GM12878 (cell line): Measurements from ENCODE around the gene CKLF. TPM values are rescaled to one million over a fixed set of nuclear protein-coding genes. Genes with fewer than 3 reads are reported as not detected.
A peak's percentile ranks its signal among the peaks of the same experiment; 100 is the strongest.

Source experiments
- ATAC-seq: fragments of 200-7000 bp; cut with Tn5 transposase; 3 replicates; pipeline ENCODE4 v1.9.1; 2020; ENCODE audit warnings: mild to moderate bottlenecking, moderate library complexity
- BruUV-seq: library from RNA; stranded (reverse); fragments of 400-500 nt; replicated peaks from 2 replicates; lab custom pipeline; 2021; lab: Mats Ljungman, UMichigan
- CTCF ChIA-PET: fragments of 300-600 bp; sonication (Branson Sonifier 250); formaldehyde crosslinking; extraction: SDS; loops from one replicate; lab custom pipeline; 2021; ENCODE audit warnings: inconsistent platforms; lab: Yijun Ruan, JAX
- POLR2A ChIA-PET: fragments of 350-600 bp; formaldehyde crosslinking; extraction: SDS; loops from one replicate; lab custom pipeline; 2021; ENCODE audit warnings: inconsistent platforms; lab: Charles Lee
- RAD21 ChIA-PET: fragments of 300-600 bp; sonication (Branson Sonifier 250); formaldehyde crosslinking; loops from one replicate; lab custom pipeline; 2023; ENCODE audit warnings: antibody characterized with exemption; ENCODE audit not compliant: unreplicated experiment; lab: Charles Lee
- SMC1A ChIA-PET: fragments of 300-600 bp; sonication (Branson Sonifier 250); formaldehyde crosslinking; loops from one replicate; lab custom pipeline; 2023; ENCODE audit not compliant: unreplicated experiment, uncharacterized antibody; lab: Charles Lee
- DNase-seq: peaks from one replicate; pipeline ENCODE4 v3.0.0-alpha.2; 2011; ENCODE audit warnings: low read depth, low spot score
- FAIRE-seq: peaks from 3 replicates; lab custom pipeline; 2011; peaks lifted over from hg19 to GRCh38; lab: Jason Lieb, UNC
- H2AFZ ChIP-seq: 2 replicates; pipeline ENCODE4 v1.6.0; 2011; ENCODE audit warnings: low read depth, low read length, control low read depth; ENCODE audit not compliant: control insufficient read depth
- H3K27ac ChIP-seq: 2 replicates; pipeline ENCODE4 v1.5.1; 2011; ENCODE audit warnings: control low read depth; ENCODE audit not compliant: control insufficient read depth, insufficient read depth
- H3K27me3 ChIP-seq, 2 experiments: replicated peaks in 1 of 2; 2 replicates each; pipeline versions ENCODE4 v1.6.0 to v1.6.1; 2011; ENCODE audit warnings: low read length in 1 of 2; ENCODE audit not compliant: control insufficient read depth in 2 of 2, insufficient read depth in 2 of 2
- H3K36me3 ChIP-seq, 2 experiments: 2 replicates each; pipeline ENCODE4 v1.5.1; 2011; ENCODE audit warnings: low read length in 1 of 2; ENCODE audit not compliant: control insufficient read depth in 2 of 2, insufficient read depth in 2 of 2
- H3K4me1 ChIP-seq: 2 replicates; pipeline ENCODE4 v1.6.1; 2011; ENCODE audit warnings: mild to moderate bottlenecking, low read length, moderate library complexity, mixed read lengths; ENCODE audit not compliant: control insufficient read depth, insufficient read depth
- H3K4me2 ChIP-seq: 2 replicates; pipeline ENCODE4 v1.6.0; 2011; ENCODE audit warnings: control low read depth; ENCODE audit not compliant: control insufficient read depth, insufficient read depth
- H3K4me3 ChIP-seq: fragments of 200-600 bp; sonication (generic); 2 replicates; pipeline ENCODE4 v1.5.1; 2016
- H3K79me2 ChIP-seq: 2 replicates; pipeline ENCODE4 v1.6.0; 2011; ENCODE audit warnings: low read length; ENCODE audit not compliant: control insufficient read depth, insufficient read depth
- H3K9ac ChIP-seq: 2 replicates; pipeline ENCODE4 v1.8.0; 2011; ENCODE audit warnings: low read length, control low read depth, mixed read lengths; ENCODE audit not compliant: control insufficient read depth, insufficient read depth
- H3K9me3 ChIP-seq: replicated peaks from 3 replicates; pipeline ENCODE4 v1.5.1; 2011; ENCODE audit warnings: mild to moderate bottlenecking, low read length; ENCODE audit not compliant: control insufficient read depth, insufficient read depth
- H4K20me1 ChIP-seq: 2 replicates; pipeline ENCODE4 v1.6.0; 2011; ENCODE audit not compliant: control insufficient read depth, insufficient read depth
- ATF7 ChIP-seq: fragments of 450-650 bp; IDR thresholded peaks from 2 replicates; pipeline ENCODE4 v1.6.1; 2016; ENCODE audit warnings: low read depth, mild to moderate bottlenecking
- BACH1 ChIP-seq: fragments of 450-650 bp; IDR thresholded peaks from 2 replicates; pipeline ENCODE4 v1.6.1; 2017; ENCODE audit warnings: mild to moderate bottlenecking, borderline replicate concordance
- CEBPB ChIP-seq, 2 experiments: fragments of 150-350 bp in 1 of 2; IDR thresholded peaks; 2 replicates each; pipeline ENCODE4 v1.6.1; 2012 to 2014; ENCODE audit warnings: low read depth in 2 of 2, low read length in 2 of 2, borderline replicate concordance in 1 of 2, inconsistent platforms in 1 of 2
- HDGF ChIP-seq: fragments of 450-650 bp; IDR thresholded peaks from 2 replicates; pipeline ENCODE4 v1.6.1; 2016; ENCODE audit warnings: antibody characterized with exemption
- KLF5 ChIP-seq: fragments of 450-650 bp; IDR thresholded peaks from 2 replicates; pipeline ENCODE4 v1.6.1; 2014; ENCODE audit warnings: mild to moderate bottlenecking; ENCODE audit not compliant: partially characterized antibody
- MXI1 ChIP-seq: fragments of 150-350 bp; IDR thresholded peaks from 2 replicates; pipeline ENCODE4 v1.6.1; 2011; ENCODE audit warnings: low read depth, mild to moderate bottlenecking, inconsistent platforms, low read length, improper control_type of control experiment
- NFXL1 ChIP-seq: fragments of 450-650 bp; IDR thresholded peaks from 2 replicates; pipeline ENCODE4 v1.6.1; 2017; ENCODE audit warnings: antibody characterized with exemption, mild to moderate bottlenecking, borderline replicate concordance
- RAD51 ChIP-seq: fragments of 450-650 bp; IDR thresholded peaks from 2 replicates; pipeline ENCODE4 v1.6.1; 2016; ENCODE audit warnings: moderate library complexity, mild to moderate bottlenecking, inconsistent platforms
- RB1 ChIP-seq: fragments of 450-650 bp; formaldehyde crosslinking; IDR thresholded peaks from 2 replicates; pipeline ENCODE4 v1.6.1; 2017; ENCODE audit warnings: mild to moderate bottlenecking, borderline replicate concordance
- RFX5 ChIP-seq: IDR thresholded peaks from 2 replicates; pipeline ENCODE4 v1.6.1; 2011; ENCODE audit warnings: low read depth, low read length, improper control_type of control experiment
- SREBF2 ChIP-seq: IDR thresholded peaks from 2 replicates; pipeline ENCODE4 v1.6.1; 2012; ENCODE audit warnings: mild to moderate bottlenecking, low read length
- STAT3 ChIP-seq: IDR thresholded peaks from 2 replicates; pipeline ENCODE4 v1.6.1; 2011; ENCODE audit warnings: low read depth, low read length, improper control_type of control experiment
- SUZ12 ChIP-seq: fragments of 200-600 bp; sonication (generic); IDR thresholded peaks from one replicate; pipeline ENCODE4 v1.6.1; 2018; ENCODE audit warnings: antibody characterized with exemption, mild to moderate bottlenecking; ENCODE audit not compliant: unreplicated experiment
- TAF1 ChIP-seq: IDR thresholded peaks from 2 replicates; pipeline ENCODE4 v1.6.1; 2011; ENCODE audit warnings: mild to moderate bottlenecking, low read depth, low read length, borderline replicate concordance
- YY1 ChIP-seq: IDR thresholded peaks from 2 replicates; pipeline ENCODE4 v1.6.1; 2011; ENCODE audit warnings: low read depth, mild to moderate bottlenecking, low read length
- ZNF24 ChIP-seq: fragments of 450-650 bp; IDR thresholded peaks from 2 replicates; pipeline ENCODE4 v1.6.1; 2017; ENCODE audit warnings: antibody characterized with exemption, mild to moderate bottlenecking
- WGBS: methylation state at CpG from one replicate; pipeline ENCODE4 v1.1.6; 2016; ENCODE audit warnings: low lambda C conversion rate; ENCODE audit not compliant: insufficient replicate concordance, insufficient coverage; ENCODE audit errors: missing lambda C conversion rate; 5-methylcytosine and 5-hydroxymethylcytosine counted together
- in situ Hi-C: fragments of 300-500 bp; cut with MboI; formaldehyde crosslinking; loops from 9 replicates; pipeline ENCODE4 v1.14.3; 2018; ENCODE audit warnings: mixed read lengths
- intact Hi-C: fragments of 100-400 bp; cut with micrococcal nuclease; formaldehyde crosslinking; loops from one replicate; pipeline ENCODE4 v1.14.2; 2022; ENCODE audit not compliant: unreplicated experiment
- polyA plus RNA-seq, 11 experiments: library from polyadenylated mRNA; depleted of rRNA in 4 of 11; unstranded in 6 of 11; stranded (reverse) in 5 of 11; fragments of >200 nt; fragmentation: Nextera tagmentation in 4 of 11; fragmentation: Illumina TruSeq in 1 of 11; extraction: Ambion mirVana in 4 of 11; extraction: Trizol in 1 of 11; gene quantifications; 1 replicate in 1 of 11; 2 replicates in 10 of 11; pipeline versions ENCODE4 v1.2.1 to v1.2.3, GENCODE V29; 2011 to 2016; ENCODE audit warnings: inconsistent platforms in 2 of 11, missing spikeins in 2 of 11, low read depth in 1 of 11
- total RNA-seq, 4 experiments: library from RNA; depleted of rRNA in 3 of 4; stranded (reverse); fragments of >200 nt in 3 of 4; fragmentation: Illumina TruSeq in 1 of 4; extraction: Trizol in 1 of 4; gene quantifications; 2 replicates each; pipeline versions ENCODE4 v1.2.1 to v1.2.3, GENCODE V29; 2013 to 2021
- TF ChIP-seq, protein P1 (sequence below): fragments of 450-650 bp; IDR thresholded peaks from 2 replicates; pipeline ENCODE4 v1.6.1; 2018; ENCODE audit warnings: mild to moderate bottlenecking, low read depth, moderate library complexity; ENCODE audit not compliant: partially characterized antibody

The CKLF gene
- total and polyA plus RNA-seq, 10 of the 15 experiments (the other 5 are each of a cell fraction or from before 2014, with no cell fraction given) = 40.8 to 193 (median 109) TPM

DNA sequence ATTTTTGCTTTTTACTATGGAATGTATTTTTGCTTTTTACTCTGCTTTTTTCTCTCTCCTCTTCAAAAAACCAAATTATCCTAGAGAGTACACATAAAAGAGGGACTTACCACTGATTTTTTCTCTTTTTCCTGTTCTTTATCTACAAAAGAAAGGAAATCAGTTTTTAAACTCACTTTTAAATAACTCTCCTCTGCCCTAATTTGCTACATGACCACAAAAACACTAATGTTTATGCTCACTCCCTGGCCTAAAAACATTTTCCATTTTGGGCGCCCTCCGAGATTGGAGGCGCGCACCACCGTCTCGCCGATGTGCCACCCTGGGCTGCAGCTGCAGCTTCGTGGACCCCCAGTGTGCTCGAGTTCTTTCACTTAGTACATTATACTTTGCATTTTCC is 3.5 kb upstream of the CKLF start (continued):
- no peak for TF ChIP-seq RAD51

DNA sequence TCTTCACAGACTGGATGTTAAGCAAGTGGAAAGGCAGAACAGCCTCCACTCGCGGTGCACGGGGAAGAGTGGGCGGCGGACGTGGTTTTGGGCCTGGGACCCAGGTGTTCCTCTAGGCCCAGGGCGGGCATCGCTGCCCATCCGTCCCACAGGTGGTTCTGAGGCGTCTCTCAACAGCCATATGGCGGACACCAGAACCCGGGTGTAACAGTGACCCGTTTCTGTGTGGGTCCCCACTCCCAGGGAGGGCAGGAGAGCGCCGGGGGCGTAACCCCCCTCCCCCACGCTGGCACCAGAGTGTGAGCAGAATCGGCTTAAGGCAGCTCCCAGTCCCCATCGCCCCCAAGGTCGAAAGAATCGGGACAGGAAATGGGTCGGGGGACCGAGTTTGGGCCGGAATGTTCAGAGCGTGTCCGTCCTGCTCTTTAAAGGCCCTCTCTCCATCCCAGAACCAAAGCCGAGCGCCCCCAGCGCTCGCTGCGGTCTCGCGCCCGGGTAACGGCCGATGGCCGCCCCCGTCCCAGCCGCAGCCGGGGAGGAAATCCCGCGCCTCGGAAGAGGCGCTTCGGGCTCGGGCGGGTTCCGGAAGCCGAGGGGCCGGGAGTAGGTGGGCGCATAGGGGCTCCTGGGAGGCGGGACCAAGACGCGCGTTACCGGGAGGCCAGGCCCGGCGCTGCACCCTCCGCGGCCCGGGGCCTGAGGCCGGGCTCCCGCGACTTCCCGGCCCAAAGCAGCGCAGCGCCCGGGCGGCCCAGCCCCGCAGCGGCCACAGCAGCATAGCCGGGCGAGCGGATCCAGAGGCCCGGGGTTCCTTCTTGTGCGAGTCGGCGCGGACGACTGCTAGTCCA is 2.9 kb upstream of the CKLF start, which contains the start of gene TK2:
TSS of gene TK2 (minus strand) at position 839 of the 848 bp plus-strand sequence. CDS start at position 778, 61 bp downstream.
- no peaks in the 10 kb centered on the region for H4K20me1 ChIP-seq
- ChIA-PET CTCF (interaction anchor here (0.6 to 4.9 kb wide), 4 partner anchors 11 to 26 kb away, joined by 3 to 35 read pairs (median 18); no protein-coding TSS in a partner anchor), RAD21 (no interaction called here), POLR2A (interaction anchor here (1.7 to 4.9 kb wide), 4 partner anchors 10 to 28 kb away, joined by 7 to 24 read pairs (median 20); no protein-coding TSS in a partner anchor), SMC1A (interaction anchor here (1.4 to 9.9 kb wide), 4 partner anchors 27 to 41 kb away, joined by 4 to 86 read pairs (median 10); no protein-coding TSS in a partner anchor)
- peaks cover 23% of the 10 kb centered on the region for H3K4me1 ChIP-seq
- DNase-seq (no peak), FAIRE-seq (no peak), ATAC-seq (peak; percentile 47)
- H3K36me3 ChIP-seq = no peaks in the 10 kb centered on the region
- 6% methylated on average over 55 of the region's 80 CpGs for WGBS
- H3K9me3 ChIP-seq = no peaks in the 10 kb centered on the region; the same call in 1 of the 3 replicates
- in situ Hi-C loops = loop anchor here (25.0 kb wide), 1 partner anchor 488 kb away; the partner anchor contains the start of gene CBFB
- peak within 1 kb of the TSS; percentile 52 for H3K9ac ChIP-seq
- peaks cover 4% of the 10 kb centered on the region; the same call in 1 of the 2 replicates for H3K79me2 ChIP-seq
- H3K27ac ChIP-seq = peak within 1 kb of the TSS; percentile 38; the same call in 1 of the 2 replicates
- BruUV-seq = TSS peak; percentile 49
- peak within 1 kb of the TSS; percentile 47 for H2AFZ ChIP-seq
- H3K4me3 ChIP-seq = peak within 1 kb of the TSS; percentile 69
- H3K4me2 ChIP-seq = peak within 1 kb of the TSS; percentile 78
- intact Hi-C loops = loop anchor here (2.0 to 5.0 kb wide), 2 partner anchors 58 to 71 kb away; no protein-coding TSS in a partner anchor
- H3K27me3 ChIP-seq = no peaks in the 10 kb centered on the region
- TF ChIP-seq TAF1 (0 out of 2 replicates have a peak, but pooled peaks have one; percentile 11), BACH1 (0 out of 2 replicates have a peak, but pooled peaks have one; percentile 39), HDGF (peak; percentile 43; the same call in 1 of the 2 replicates), SUZ12 (no peak), RFX5 (no peak), SREBF2 (no peak), MXI1 (0 out of 2 replicates have a peak, but pooled peaks have one; percentile 8), ATF7 (0 out of 2 replicates have a peak, but pooled peaks have one; percentile 14), RB1 (0 out of 2 replicates have a peak, but pooled peaks have one; percentile 27), ZNF24 (0 out of 2 replicates have a peak, but pooled peaks have one; percentile 22), KLF5 (peak; percentile 27), NFXL1 (no peak), YY1 (peak; percentile 79), CEBPB (IDR thresholded peaks at IDR 0.05; ENCODE audit: borderline replicate concordance in 1 of 2, low read depth in 2 of 2, low read length in 2 of 2) (no peak), STAT3 (no peak)
- TF ChIP-seq, protein P1, sequence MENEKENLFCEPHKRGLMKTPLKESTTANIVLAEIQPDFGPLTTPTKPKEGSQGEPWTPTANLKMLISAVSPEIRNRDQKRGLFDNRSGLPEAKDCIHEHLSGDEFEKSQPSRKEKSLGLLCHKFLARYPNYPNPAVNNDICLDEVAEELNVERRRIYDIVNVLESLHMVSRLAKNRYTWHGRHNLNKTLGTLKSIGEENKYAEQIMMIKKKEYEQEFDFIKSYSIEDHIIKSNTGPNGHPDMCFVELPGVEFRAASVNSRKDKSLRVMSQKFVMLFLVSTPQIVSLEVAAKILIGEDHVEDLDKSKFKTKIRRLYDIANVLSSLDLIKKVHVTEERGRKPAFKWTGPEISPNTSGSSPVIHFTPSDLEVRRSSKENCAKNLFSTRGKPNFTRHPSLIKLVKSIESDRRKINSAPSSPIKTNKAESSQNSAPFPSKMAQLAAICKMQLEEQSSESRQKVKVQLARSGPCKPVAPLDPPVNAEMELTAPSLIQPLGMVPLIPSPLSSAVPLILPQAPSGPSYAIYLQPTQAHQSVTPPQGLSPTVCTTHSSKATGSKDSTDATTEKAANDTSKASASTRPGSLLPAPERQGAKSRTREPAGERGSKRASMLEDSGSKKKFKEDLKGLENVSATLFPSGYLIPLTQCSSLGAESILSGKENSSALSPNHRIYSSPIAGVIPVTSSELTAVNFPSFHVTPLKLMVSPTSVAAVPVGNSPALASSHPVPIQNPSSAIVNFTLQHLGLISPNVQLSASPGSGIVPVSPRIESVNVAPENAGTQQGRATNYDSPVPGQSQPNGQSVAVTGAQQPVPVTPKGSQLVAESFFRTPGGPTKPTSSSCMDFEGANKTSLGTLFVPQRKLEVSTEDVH = no peak
